HG02610 (cell line): ENCODE data around the gene NPAS2.

Source experiments
- ATAC-seq: cut with Tn5 transposase; IDR thresholded peaks from one replicate; pipeline ENCODE4 v1.9.1; 2021; ENCODE audit warnings: mild to moderate bottlenecking, moderate library complexity; ENCODE audit not compliant: unreplicated experiment

NPAS2 gene

GRCh38 chr2:101037161-101037755, 217.3 kb downstream of the NPAS2 start:
- ATAC-seq, result no peak

- ATAC-seq, result no peak
Observed at GRCh38 chr2:101038455-101039255, 218.7 kb downstream of the NPAS2 start.

GRCh38 chr2:101040072-101040471, 220.1 kb downstream of the NPAS2 start:
- ATAC-seq, result no peak

GRCh38 chr2:101040761-101041160, 220.8 kb downstream of the NPAS2 start:
- ATAC-seq, result no peak

GRCh38 chr2:101041413-101041812, 221.5 kb downstream of the NPAS2 start:
- no peak for ATAC-seq

- no peak for ATAC-seq
Observed at GRCh38 chr2:101045330-101045729, 225.4 kb downstream of the NPAS2 start.
